Hematopoietic multipotent progenitor cell treated with erythropoietin and hydrocortisone succinate and interleukin-3 and kit ligand, for 4 days (in vitro differentiated cells): ENCODE data around the gene CCDC141.
"Not testable (repeated sequence)": the region's sequence is repeated elsewhere in the genome, so short reads cannot be mapped to it uniquely, and the experiment has no call there.

Experiments
- DNase-seq: peaks from one replicate; pipeline ENCODE4 v3.0.0-alpha.2; 2015

CCDC141 gene

GRCh38 chr2:179037807-179038206, 12.1 kb downstream of the CCDC141 start:
- no peak for DNase-seq

- DNase-seq: no peak
Observed at GRCh38 chr2:179036353-179036905, 13.5 kb downstream of the CCDC141 start.

- peak; percentile 37 for DNase-seq
Observed at GRCh38 chr2:179031731-179032408, 18.1 kb downstream of the CCDC141 start.

GRCh38 chr2:179024445-179024844, 25.5 kb downstream of the CCDC141 start:
- DNase-seq: peak; percentile 8

- no peak for DNase-seq
Observed at GRCh38 chr2:179022685-179023084, 27.3 kb downstream of the CCDC141 start.

- no peak for DNase-seq
Observed at GRCh38 chr2:179021258-179021657, 28.7 kb downstream of the CCDC141 start.

GRCh38 chr2:179020156-179020750, 29.7 kb downstream of the CCDC141 start:
- DNase-seq: peak; percentile 59

GRCh38 chr2:179019260-179019659, 30.7 kb downstream of the CCDC141 start:
- DNase-seq: no peak

- peak; percentile 24 for DNase-seq
Observed at GRCh38 chr2:179017773-179018357, 32.1 kb downstream of the CCDC141 start.

GRCh38 chr2:179014189-179014588, 35.7 kb downstream of the CCDC141 start:
- not testable (repeated sequence) for DNase-seq

- DNase-seq: no peak
Observed at GRCh38 chr2:179005976-179006375, 44.0 kb downstream of the CCDC141 start.

- no peak for DNase-seq
Observed at GRCh38 chr2:178999476-178999875, 50.5 kb downstream of the CCDC141 start.

GRCh38 chr2:178998539-178998938, 51.4 kb downstream of the CCDC141 start:
- DNase-seq: no peak

- DNase-seq: no peak
Observed at GRCh38 chr2:178997477-178997876, 52.5 kb downstream of the CCDC141 start.

- DNase-seq: no peak
Observed at GRCh38 chr2:178997067-178997466, 52.9 kb downstream of the CCDC141 start.

GRCh38 chr2:178994264-178994663, 55.7 kb downstream of the CCDC141 start:
- DNase-seq: no peak

- DNase-seq: no peak
Observed at GRCh38 chr2:178993788-178994187, 56.1 kb downstream of the CCDC141 start.

- peak; percentile 3 for DNase-seq
Observed at GRCh38 chr2:178992719-178993118, 57.2 kb downstream of the CCDC141 start.

GRCh38 chr2:178990533-178991241, 59.2 kb downstream of the CCDC141 start:
- DNase-seq: no peak

- not testable (repeated sequence) for DNase-seq
Observed at GRCh38 chr2:178989424-178989823, 60.5 kb downstream of the CCDC141 start.

GRCh38 chr2:178982652-178983051, 67.3 kb downstream of the CCDC141 start:
- DNase-seq: not testable (repeated sequence)

- DNase-seq: no peak
Observed at GRCh38 chr2:178980815-178981214, 69.1 kb downstream of the CCDC141 start.

- no peak for DNase-seq
Observed at GRCh38 chr2:178978667-178979066, 71.3 kb downstream of the CCDC141 start.
